GM12878 (cell line): ENCODE measurements around the gene SMARCD3. TPM values are rescaled to one million over a fixed set of nuclear protein-coding genes. Genes with fewer than 3 reads are reported as not detected.

Experiments used
- ATAC-seq: fragments of 200-7000 bp; cut with Tn5 transposase; 3 replicates; pipeline ENCODE4 v1.9.1; 2020; ENCODE audit warnings: mild to moderate bottlenecking, moderate library complexity
- BruUV-seq: library from RNA; stranded (reverse); fragments of 400-500 nt; replicated peaks from 2 replicates; lab custom pipeline; 2021; lab: Mats Ljungman, UMichigan
- CTCF ChIA-PET: fragments of 300-600 bp; sonication (Branson Sonifier 250); formaldehyde crosslinking; extraction: SDS; loops from one replicate; lab custom pipeline; 2021; ENCODE audit warnings: inconsistent platforms; lab: Yijun Ruan, JAX
- POLR2A ChIA-PET: fragments of 350-600 bp; formaldehyde crosslinking; extraction: SDS; loops from one replicate; lab custom pipeline; 2021; ENCODE audit warnings: inconsistent platforms; lab: Charles Lee
- RAD21 ChIA-PET: fragments of 300-600 bp; sonication (Branson Sonifier 250); formaldehyde crosslinking; loops from one replicate; lab custom pipeline; 2023; ENCODE audit warnings: antibody characterized with exemption; ENCODE audit not compliant: unreplicated experiment; lab: Charles Lee
- SMC1A ChIA-PET: fragments of 300-600 bp; sonication (Branson Sonifier 250); formaldehyde crosslinking; loops from one replicate; lab custom pipeline; 2023; ENCODE audit not compliant: unreplicated experiment, uncharacterized antibody; lab: Charles Lee
- DNase-seq: peaks from one replicate; pipeline ENCODE4 v3.0.0-alpha.2; 2011; ENCODE audit warnings: low read depth, low spot score
- FAIRE-seq: peaks from 3 replicates; lab custom pipeline; 2011; peaks lifted over from hg19 to GRCh38; lab: Jason Lieb, UNC
- H2AFZ ChIP-seq: 2 replicates; pipeline ENCODE4 v1.6.0; 2011; ENCODE audit warnings: low read depth, low read length, control low read depth; ENCODE audit not compliant: control insufficient read depth
- H3K27ac ChIP-seq: 2 replicates; pipeline ENCODE4 v1.5.1; 2011; ENCODE audit warnings: control low read depth; ENCODE audit not compliant: control insufficient read depth, insufficient read depth
- H3K27me3 ChIP-seq, 2 experiments: replicated peaks in 1 of 2; 2 replicates each; pipeline versions ENCODE4 v1.6.0 to v1.6.1; 2011; ENCODE audit warnings: low read length in 1 of 2; ENCODE audit not compliant: control insufficient read depth in 2 of 2, insufficient read depth in 2 of 2
- H3K36me3 ChIP-seq, 2 experiments: 2 replicates each; pipeline ENCODE4 v1.5.1; 2011; ENCODE audit warnings: low read length in 1 of 2; ENCODE audit not compliant: control insufficient read depth in 2 of 2, insufficient read depth in 2 of 2
- H3K4me1 ChIP-seq: 2 replicates; pipeline ENCODE4 v1.6.1; 2011; ENCODE audit warnings: mild to moderate bottlenecking, low read length, moderate library complexity, mixed read lengths; ENCODE audit not compliant: control insufficient read depth, insufficient read depth
- H3K4me2 ChIP-seq: 2 replicates; pipeline ENCODE4 v1.6.0; 2011; ENCODE audit warnings: control low read depth; ENCODE audit not compliant: control insufficient read depth, insufficient read depth
- H3K4me3 ChIP-seq: fragments of 200-600 bp; sonication (generic); 2 replicates; pipeline ENCODE4 v1.5.1; 2016
- H3K79me2 ChIP-seq: 2 replicates; pipeline ENCODE4 v1.6.0; 2011; ENCODE audit warnings: low read length; ENCODE audit not compliant: control insufficient read depth, insufficient read depth
- H3K9ac ChIP-seq: 2 replicates; pipeline ENCODE4 v1.8.0; 2011; ENCODE audit warnings: low read length, control low read depth, mixed read lengths; ENCODE audit not compliant: control insufficient read depth, insufficient read depth
- H3K9me3 ChIP-seq: replicated peaks from 3 replicates; pipeline ENCODE4 v1.5.1; 2011; ENCODE audit warnings: mild to moderate bottlenecking, low read length; ENCODE audit not compliant: control insufficient read depth, insufficient read depth
- H4K20me1 ChIP-seq: 2 replicates; pipeline ENCODE4 v1.6.0; 2011; ENCODE audit not compliant: control insufficient read depth, insufficient read depth
- EGR1 ChIP-seq, 2 experiments: IDR thresholded peaks; 1 replicate in 1 of 2; 2 replicates in 1 of 2; pipeline ENCODE4 v1.6.1; 2011 to 2012; ENCODE audit warnings: low read depth in 2 of 2, low read length in 2 of 2, borderline replicate concordance in 1 of 2, mild to moderate bottlenecking in 1 of 2, moderate library complexity in 1 of 2
- HCFC1 ChIP-seq: fragments of 150-350 bp; IDR thresholded peaks from 2 replicates; pipeline ENCODE4 v1.6.1; 2014; ENCODE audit warnings: low read length
- JUND ChIP-seq: IDR thresholded peaks from 2 replicates; pipeline ENCODE4 v1.6.1; 2012; ENCODE audit warnings: low read depth, mild to moderate bottlenecking, low read length, improper control_type of control experiment, moderate library complexity
- MYB ChIP-seq: fragments of 150-350 bp; IDR thresholded peaks from 2 replicates; pipeline ENCODE4 v1.6.1; 2014; ENCODE audit warnings: mild to moderate bottlenecking, low read depth, low read length, borderline replicate concordance
- PAX5 ChIP-seq: IDR thresholded peaks from 2 replicates; pipeline ENCODE4 v1.6.1; 2011; ENCODE audit warnings: low read depth, low read length, borderline replicate concordance
- PAX8 ChIP-seq: fragments of 450-650 bp; IDR thresholded peaks from 2 replicates; pipeline ENCODE4 v1.6.1; 2017; ENCODE audit warnings: mild to moderate bottlenecking, moderate library complexity
- PKNOX1 ChIP-seq: fragments of 450-650 bp; IDR thresholded peaks from 2 replicates; pipeline ENCODE4 v1.6.1; 2016; ENCODE audit warnings: mild to moderate bottlenecking
- RELA ChIP-seq: fragments of 450-650 bp; IDR thresholded peaks from 2 replicates; pipeline ENCODE4 v1.8.0; 2014; ENCODE audit warnings: borderline replicate concordance; ENCODE audit not compliant: partially characterized antibody
- SMARCA5 ChIP-seq: fragments of 450-650 bp; IDR thresholded peaks from 2 replicates; pipeline ENCODE4 v1.6.1; 2017; ENCODE audit warnings: mild to moderate bottlenecking
- SP1 ChIP-seq: IDR thresholded peaks from one replicate; pipeline ENCODE4 v1.6.1; 2011; ENCODE audit warnings: low read depth, low read length
- WRNIP1 ChIP-seq: IDR thresholded peaks from 2 replicates; pipeline ENCODE4 v1.6.1; 2011; ENCODE audit warnings: low read depth, low read length, improper control_type of control experiment, borderline replicate concordance
- ZBTB11 ChIP-seq: fragments of 450-650 bp; formaldehyde crosslinking; IDR thresholded peaks from 2 replicates; pipeline ENCODE4 v1.5.0; 2022; ENCODE audit warnings: mild to moderate bottlenecking, missing genetic modification characterization
- ZBTB4 ChIP-seq: fragments of 450-650 bp; formaldehyde crosslinking; IDR thresholded peaks from 2 replicates; pipeline ENCODE4 v1.4.0; 2022; ENCODE audit warnings: mild to moderate bottlenecking, moderate library complexity
- WGBS: methylation state at CpG from one replicate; pipeline ENCODE4 v1.1.6; 2016; ENCODE audit warnings: low lambda C conversion rate; ENCODE audit not compliant: insufficient replicate concordance, insufficient coverage; ENCODE audit errors: missing lambda C conversion rate; 5-methylcytosine and 5-hydroxymethylcytosine counted together
- in situ Hi-C: fragments of 300-500 bp; cut with MboI; formaldehyde crosslinking; loops from 9 replicates; pipeline ENCODE4 v1.14.3; 2018; ENCODE audit warnings: mixed read lengths
- intact Hi-C: fragments of 100-400 bp; cut with micrococcal nuclease; formaldehyde crosslinking; loops from one replicate; pipeline ENCODE4 v1.14.2; 2022; ENCODE audit not compliant: unreplicated experiment
- polyA plus RNA-seq, 11 experiments: library from polyadenylated mRNA; depleted of rRNA in 4 of 11; unstranded in 6 of 11; stranded (reverse) in 5 of 11; fragments of >200 nt; fragmentation: Nextera tagmentation in 4 of 11; fragmentation: Illumina TruSeq in 1 of 11; extraction: Ambion mirVana in 4 of 11; extraction: Trizol in 1 of 11; gene quantifications; 1 replicate in 1 of 11; 2 replicates in 10 of 11; pipeline versions ENCODE4 v1.2.1 to v1.2.3, GENCODE V29; 2011 to 2016; ENCODE audit warnings: inconsistent platforms in 2 of 11, missing spikeins in 2 of 11, low read depth in 1 of 11
- total RNA-seq, 4 experiments: library from RNA; depleted of rRNA in 3 of 4; stranded (reverse); fragments of >200 nt in 3 of 4; fragmentation: Illumina TruSeq in 1 of 4; extraction: Trizol in 1 of 4; gene quantifications; 2 replicates each; pipeline versions ENCODE4 v1.2.1 to v1.2.3, GENCODE V29; 2013 to 2021
- TF ChIP-seq, protein P1 (sequence below): IDR thresholded peaks from 2 replicates; pipeline ENCODE4 v1.6.1; 2011; ENCODE audit warnings: borderline replicate concordance, low read depth, mild to moderate bottlenecking, moderate library complexity, low read length; ENCODE audit not compliant: insufficient read depth, poor library complexity, severe bottlenecking

Gene SMARCD3
- total and polyA plus RNA-seq, 10 of the 15 experiments (the other 5 are each of a cell fraction or from before 2014, with no cell fraction given) = 0.11 to 1.4 (median 0.16) TPM

DNA sequence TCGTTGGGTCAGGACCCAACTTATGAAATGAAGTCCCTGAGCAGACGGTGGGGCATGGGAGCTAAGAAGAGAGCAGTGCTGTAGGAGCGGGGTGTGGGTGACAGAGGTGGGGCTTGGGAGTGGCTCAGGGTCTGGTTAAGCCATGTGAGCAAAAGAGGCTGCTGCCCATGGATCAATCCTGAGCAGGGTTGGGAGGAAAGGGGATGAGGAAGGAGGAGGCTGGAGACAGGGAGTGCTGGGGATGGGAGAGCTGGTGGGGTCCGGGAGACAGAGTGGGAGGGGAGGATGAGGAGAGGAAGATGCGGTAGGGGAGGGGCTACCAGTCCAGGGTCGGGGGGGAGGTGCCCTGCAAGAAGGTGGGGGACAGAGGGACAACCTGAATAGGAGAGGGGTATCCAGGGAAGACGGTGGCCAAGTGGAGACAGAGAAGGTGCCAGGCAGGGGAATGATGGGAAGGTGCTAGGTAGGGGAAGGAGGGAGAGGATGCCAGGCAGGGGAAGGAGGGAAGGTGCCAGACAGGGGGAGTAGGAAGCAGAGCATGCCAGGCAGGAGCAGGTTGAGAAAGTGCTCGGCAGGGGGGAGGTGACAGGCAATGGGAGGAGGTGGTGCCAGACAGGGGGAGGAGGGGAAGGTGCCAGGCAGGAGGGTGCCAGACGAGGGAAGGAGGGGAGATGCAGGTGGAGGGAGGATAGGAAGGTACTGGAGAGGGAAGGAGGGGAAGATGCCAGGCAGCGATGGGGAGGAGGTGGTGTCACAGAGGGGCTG is 27.5 kb upstream of the SMARCD3 start:
- 38% methylated on average over 8 of the region's 10 CpGs for WGBS
- no peaks in the 10 kb centered on the region for H3K4me1 ChIP-seq
- no peaks in the 10 kb centered on the region for H3K9me3 ChIP-seq
- ATAC-seq (no peak), FAIRE-seq (no peak), DNase-seq (no peak)
- H2AFZ ChIP-seq = no peak overlapping the region
- intact Hi-C loops = no loop called here
- ChIA-PET CTCF (no interaction called here), RAD21 (no interaction called here), POLR2A (no interaction called here), SMC1A (no interaction called here)
- no peak overlapping the region for H3K4me2 ChIP-seq
- in situ Hi-C loops = no loop called here
- H4K20me1 ChIP-seq = peaks cover 4% of the 10 kb centered on the region; the same call in 1 of the 2 replicates
- no peak overlapping the region for H3K27ac ChIP-seq
- no peak overlapping the region for H3K4me3 ChIP-seq
- BruUV-seq = no TSS peak
- H3K9ac ChIP-seq = no peak overlapping the region
- no peaks in the 10 kb centered on the region for H3K79me2 ChIP-seq
- no peaks in the 10 kb centered on the region for H3K36me3 ChIP-seq
- peaks cover 0 to 4% of the 10 kb centered on the region in 2 experiments; a peak in 3 of 4 replicates for H3K27me3 ChIP-seq
- TF ChIP-seq PAX8 (no peak), MYB (no peak), PAX5 (no peak), ZBTB4 (CRISPR knock-in tag) (no peak), RELA (no peak), ZBTB11 (no peak), SMARCA5 (no peak), JUND (no peak), WRNIP1 (no peak), PKNOX1 (no peak), HCFC1 (no peak), EGR1 (IDR thresholded peaks at IDR 0.05; ENCODE audit: borderline replicate concordance in 1 of 2, low read depth in 2 of 2, low read length in 2 of 2) (no peak), SP1 (no peak)
- TF ChIP-seq, protein P1, sequence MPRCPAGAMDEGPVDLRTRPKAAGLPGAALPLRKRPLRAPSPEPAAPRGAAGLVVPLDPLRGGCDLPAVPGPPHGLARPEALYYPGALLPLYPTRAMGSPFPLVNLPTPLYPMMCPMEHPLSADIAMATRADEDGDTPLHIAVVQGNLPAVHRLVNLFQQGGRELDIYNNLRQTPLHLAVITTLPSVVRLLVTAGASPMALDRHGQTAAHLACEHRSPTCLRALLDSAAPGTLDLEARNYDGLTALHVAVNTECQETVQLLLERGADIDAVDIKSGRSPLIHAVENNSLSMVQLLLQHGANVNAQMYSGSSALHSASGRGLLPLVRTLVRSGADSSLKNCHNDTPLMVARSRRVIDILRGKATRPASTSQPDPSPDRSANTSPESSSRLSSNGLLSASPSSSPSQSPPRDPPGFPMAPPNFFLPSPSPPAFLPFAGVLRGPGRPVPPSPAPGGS = no peak
